ENCODE data around the gene ISY1.

DNA sequence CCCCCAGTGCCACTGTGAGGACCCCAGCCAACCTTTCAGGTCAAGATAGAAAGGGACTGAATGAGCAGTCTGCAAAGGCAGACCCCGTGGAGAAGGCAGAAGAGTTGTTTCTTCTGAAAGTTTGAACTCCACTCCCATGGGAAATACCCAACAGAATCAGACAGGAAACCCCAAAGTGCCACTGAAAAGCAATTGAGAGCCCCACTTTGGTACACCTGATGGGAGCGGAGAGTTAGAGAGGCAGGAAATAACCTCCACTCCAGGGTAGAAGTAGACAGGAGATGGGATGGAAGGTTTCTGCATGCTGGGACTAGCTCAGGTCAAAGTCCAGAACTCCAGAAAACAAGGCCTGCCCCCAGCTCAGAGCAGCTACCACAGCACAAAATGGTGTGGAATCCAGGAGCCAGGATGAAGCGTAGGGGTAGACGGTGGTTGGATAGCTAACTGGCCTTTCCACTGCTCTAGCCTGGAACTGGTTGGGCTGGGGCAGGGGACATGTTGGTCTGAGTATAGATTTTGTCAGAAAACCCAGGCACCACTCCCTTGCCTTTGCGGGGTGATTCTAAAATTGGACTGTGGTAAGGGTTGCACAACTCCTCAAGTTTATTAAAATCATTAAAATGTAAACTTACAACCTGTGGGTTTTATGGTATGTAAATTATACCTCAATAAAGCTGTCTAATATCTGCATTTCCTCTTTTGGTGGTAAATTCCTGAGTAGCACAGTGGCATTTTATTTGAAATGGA lies 37.4 kb downstream of the ISY1 start:
- TF ChIP-seq, protein P1, sequence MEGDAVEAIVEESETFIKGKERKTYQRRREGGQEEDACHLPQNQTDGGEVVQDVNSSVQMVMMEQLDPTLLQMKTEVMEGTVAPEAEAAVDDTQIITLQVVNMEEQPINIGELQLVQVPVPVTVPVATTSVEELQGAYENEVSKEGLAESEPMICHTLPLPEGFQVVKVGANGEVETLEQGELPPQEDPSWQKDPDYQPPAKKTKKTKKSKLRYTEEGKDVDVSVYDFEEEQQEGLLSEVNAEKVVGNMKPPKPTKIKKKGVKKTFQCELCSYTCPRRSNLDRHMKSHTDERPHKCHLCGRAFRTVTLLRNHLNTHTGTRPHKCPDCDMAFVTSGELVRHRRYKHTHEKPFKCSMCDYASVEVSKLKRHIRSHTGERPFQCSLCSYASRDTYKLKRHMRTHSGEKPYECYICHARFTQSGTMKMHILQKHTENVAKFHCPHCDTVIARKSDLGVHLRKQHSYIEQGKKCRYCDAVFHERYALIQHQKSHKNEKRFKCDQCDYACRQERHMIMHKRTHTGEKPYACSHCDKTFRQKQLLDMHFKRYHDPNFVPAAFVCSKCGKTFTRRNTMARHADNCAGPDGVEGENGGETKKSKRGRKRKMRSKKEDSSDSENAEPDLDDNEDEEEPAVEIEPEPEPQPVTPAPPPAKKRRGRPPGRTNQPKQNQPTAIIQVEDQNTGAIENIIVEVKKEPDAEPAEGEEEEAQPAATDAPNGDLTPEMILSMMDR (IDR thresholded peaks at IDR 0.05) = no peak
- TF ChIP-seq POLR2AphosphoS5 (IDR thresholded peaks at IDR 0.05; ENCODE audit: insufficient read depth in 1 of 2, low read depth in 1 of 2) = no peak
